Measurements from ENCODE around the gene HACL1. TPM values are rescaled to one million over a fixed set of nuclear protein-coding genes. Genes with fewer than 3 reads are reported as not detected.

Gene HACL1
- polyA plus RNA-seq, 1 experiment: 32.4 TPM

- TF ChIP-seq CTCF (IDR thresholded peaks at IDR 0.05; ENCODE audit: insufficient read depth, low read depth, low read length): no peak
- POLR2A ChIA-PET: no interaction called here
- Histone ChIP-seq H3K27me3 (ENCODE audit: control insufficient read depth, insufficient read depth, low read length) (no peaks in the 10 kb centered on the region), H3K36me3 (ENCODE audit: control insufficient read depth, insufficient read depth, low read length) (peaks cover 6% of the 10 kb centered on the region), H3K4me3 (ENCODE audit: low read depth, low read length) (no peak overlapping the region)
- CTCF ChIA-PET: interaction anchor here (0.8 to 1.1 kb wide), 2 partner anchors 14 to 167 kb away, joined by 3 read pairs; no protein-coding TSS in a partner anchor
- no peak for DNase-seq (ENCODE audit: low read depth)
Measured at GRCh38 chr3:15572138-15572537, 29.2 kb downstream of the HACL1 start.

GRCh38 chr3:15563190-15563589 is 38.2 kb downstream of the HACL1 start:
- ChIA-PET POLR2A (no interaction called here), CTCF (interaction anchor here (1.2 kb wide), 1 partner anchor 15 kb away, joined by 3 read pairs; no protein-coding TSS in a partner anchor)
- Histone ChIP-seq H3K27me3 (ENCODE audit: control insufficient read depth, insufficient read depth, low read length) (no peaks in the 10 kb centered on the region), H3K4me3 (ENCODE audit: low read depth, low read length) (no peak overlapping the region), H3K36me3 (ENCODE audit: control insufficient read depth, insufficient read depth, low read length) (peaks cover 8% of the 10 kb centered on the region)
- no peak for TF ChIP-seq CTCF (IDR thresholded peaks at IDR 0.05; ENCODE audit: insufficient read depth, low read depth, low read length)
- DNase-seq (ENCODE audit: low read depth): no peak

GRCh38 chr3:15562560-15562959 is 38.8 kb downstream of the HACL1 start:
- DNase-seq (ENCODE audit: low read depth): no peak
- H3K27me3 ChIP-seq (ENCODE audit: control insufficient read depth, insufficient read depth, low read length): no peaks in the 10 kb centered on the region
- TF ChIP-seq CTCF (IDR thresholded peaks at IDR 0.05; ENCODE audit: insufficient read depth, low read depth, low read length): no peak
- POLR2A ChIA-PET: no interaction called here
- H3K4me3 ChIP-seq (ENCODE audit: low read depth, low read length): no peak overlapping the region
- CTCF ChIA-PET: no interaction called here
- H3K36me3 ChIP-seq (ENCODE audit: control insufficient read depth, insufficient read depth, low read length): peaks cover 8% of the 10 kb centered on the region

GRCh38 chr3:15558581-15558980 is 42.8 kb downstream of the HACL1 start:
- Histone ChIP-seq H3K36me3 (ENCODE audit: control insufficient read depth, insufficient read depth, low read length) (peaks cover 8% of the 10 kb centered on the region), H3K4me3 (ENCODE audit: low read depth, low read length) (no peak overlapping the region), H3K27me3 (ENCODE audit: control insufficient read depth, insufficient read depth, low read length) (no peaks in the 10 kb centered on the region)
- POLR2A ChIA-PET: no interaction called here
- no peak for DNase-seq (ENCODE audit: low read depth)
- CTCF ChIA-PET: interaction anchor here (0.6 to 2.8 kb wide), 9 partner anchors 10 to 358 kb away, joined by 3 to 13 read pairs (median 3); no protein-coding TSS in a partner anchor
- no peak for TF ChIP-seq CTCF (IDR thresholded peaks at IDR 0.05; ENCODE audit: insufficient read depth, low read depth, low read length)

GRCh38 chr3:15557511-15557946 is 43.8 kb downstream of the HACL1 start:
- ChIA-PET CTCF (interaction anchor here (0.8 to 2.8 kb wide), 13 partner anchors 10 to 357 kb away, joined by 3 to 13 read pairs (median 4); partner anchors contain the start of gene CAPN7), POLR2A (no interaction called here)
- DNase-seq (ENCODE audit: low read depth): peak; percentile 41
- peaks cover 4% of the 10 kb centered on the region for H3K36me3 ChIP-seq (ENCODE audit: control insufficient read depth, insufficient read depth, low read length)
- TF ChIP-seq CTCF (IDR thresholded peaks at IDR 0.05; ENCODE audit: insufficient read depth, low read depth, low read length): peak; percentile 56
- H3K4me3 ChIP-seq (ENCODE audit: low read depth, low read length): no peak overlapping the region
- H3K27me3 ChIP-seq (ENCODE audit: control insufficient read depth, insufficient read depth, low read length): no peaks in the 10 kb centered on the region
